ENCODE data around the gene KLHL33. TPM values are rescaled to one million over a fixed set of nuclear protein-coding genes. Genes with fewer than 3 reads are reported as not detected.

Gene KLHL33
- total and polyA plus RNA-seq, 8 donors: 0.20 to 0.39 (median 0.29) TPM

DNA sequence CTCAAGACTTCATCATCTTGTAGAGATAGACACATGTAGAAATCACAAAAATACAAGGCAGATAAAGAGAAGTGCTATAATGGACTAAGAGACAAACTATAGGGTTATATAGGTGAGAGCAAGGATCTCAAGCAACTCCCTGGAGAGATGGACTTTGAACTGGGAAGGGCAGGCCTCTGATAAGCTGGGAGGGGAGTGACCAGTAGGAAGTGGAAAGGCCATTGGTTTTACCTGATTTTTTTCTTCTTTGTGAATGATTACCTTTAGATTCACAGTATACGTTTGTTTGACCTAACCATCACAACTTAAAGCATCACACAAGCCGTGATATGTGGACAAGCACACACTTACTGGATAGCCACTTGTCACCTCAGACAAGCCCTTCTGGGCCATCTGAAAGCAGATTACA, 17.5 kb downstream of the KLHL33 start:
- intact Hi-C loops (cut with DNase I): loop anchor here in 1 of 2 donors (10.0 kb wide), 1 partner anchor 186 kb away; no protein-coding TSS in a partner anchor
- no peak for DNase-seq
- H3K27me3 ChIP-seq: no peaks in the 10 kb centered on the region
- no peak overlapping the region for H3K27ac ChIP-seq
- H3K36me3 ChIP-seq: no peaks in the 10 kb centered on the region
- TF ChIP-seq, protein P1, sequence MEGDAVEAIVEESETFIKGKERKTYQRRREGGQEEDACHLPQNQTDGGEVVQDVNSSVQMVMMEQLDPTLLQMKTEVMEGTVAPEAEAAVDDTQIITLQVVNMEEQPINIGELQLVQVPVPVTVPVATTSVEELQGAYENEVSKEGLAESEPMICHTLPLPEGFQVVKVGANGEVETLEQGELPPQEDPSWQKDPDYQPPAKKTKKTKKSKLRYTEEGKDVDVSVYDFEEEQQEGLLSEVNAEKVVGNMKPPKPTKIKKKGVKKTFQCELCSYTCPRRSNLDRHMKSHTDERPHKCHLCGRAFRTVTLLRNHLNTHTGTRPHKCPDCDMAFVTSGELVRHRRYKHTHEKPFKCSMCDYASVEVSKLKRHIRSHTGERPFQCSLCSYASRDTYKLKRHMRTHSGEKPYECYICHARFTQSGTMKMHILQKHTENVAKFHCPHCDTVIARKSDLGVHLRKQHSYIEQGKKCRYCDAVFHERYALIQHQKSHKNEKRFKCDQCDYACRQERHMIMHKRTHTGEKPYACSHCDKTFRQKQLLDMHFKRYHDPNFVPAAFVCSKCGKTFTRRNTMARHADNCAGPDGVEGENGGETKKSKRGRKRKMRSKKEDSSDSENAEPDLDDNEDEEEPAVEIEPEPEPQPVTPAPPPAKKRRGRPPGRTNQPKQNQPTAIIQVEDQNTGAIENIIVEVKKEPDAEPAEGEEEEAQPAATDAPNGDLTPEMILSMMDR (IDR thresholded peaks at IDR 0.05): no peak
- peaks cover 0 to 17% of the 10 kb centered on the region in 2 donors for H3K4me1 ChIP-seq
- no peaks in the 10 kb centered on the region for H3K9me3 ChIP-seq
- no peak for ATAC-seq
- H3K4me3 ChIP-seq: no peak overlapping the region

DNA sequence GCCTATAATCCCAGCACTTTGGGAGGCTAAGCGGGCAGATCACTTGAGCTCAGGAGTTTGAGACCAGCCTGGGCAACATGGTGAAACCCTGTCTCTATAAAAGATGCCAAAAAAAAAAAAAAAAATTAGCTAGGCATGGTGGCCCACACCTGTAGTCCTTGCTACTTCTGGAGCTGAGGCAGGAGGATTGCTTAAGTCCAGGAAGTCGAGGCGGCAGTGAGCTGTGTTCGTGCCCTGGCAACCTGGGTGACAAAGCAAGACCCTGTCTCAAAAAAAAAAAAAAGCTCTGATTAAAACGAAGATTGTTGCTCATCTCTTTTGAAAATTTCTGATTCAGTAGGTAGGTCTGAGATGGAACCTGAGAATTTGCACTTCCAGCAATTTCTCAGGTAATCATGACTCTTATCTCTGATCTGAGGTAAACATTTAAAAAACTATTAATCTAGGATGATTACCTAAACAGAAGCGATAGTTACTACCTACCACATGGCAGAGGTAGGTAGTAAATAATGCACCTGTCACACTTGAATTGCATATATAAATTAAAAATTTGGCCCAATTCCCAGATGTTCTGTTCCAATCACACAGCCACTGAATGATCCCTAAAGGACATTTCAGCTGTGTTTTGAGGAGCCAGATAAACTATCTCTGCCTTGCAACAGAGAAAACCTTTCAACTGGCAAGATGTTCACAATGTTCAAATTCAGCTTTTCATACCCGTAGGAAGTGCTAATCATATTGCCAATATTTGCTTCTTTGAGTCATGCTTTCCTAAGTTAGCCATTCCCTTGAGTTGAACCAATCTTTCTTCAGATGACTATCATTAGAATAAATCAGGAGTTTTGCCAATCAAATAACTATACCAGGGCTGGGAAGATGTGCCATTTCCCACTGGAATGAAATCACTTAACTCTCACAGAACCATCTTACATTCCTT, 18.4 kb downstream of the KLHL33 start:
- H3K27me3 ChIP-seq: no peaks in the 10 kb centered on the region
- intact Hi-C loops (cut with DNase I): loop anchor here in 1 of 2 donors (10.0 kb wide), 1 partner anchor 187 kb away; no protein-coding TSS in a partner anchor
- peaks cover 0 to 17% of the 10 kb centered on the region in 2 donors for H3K4me1 ChIP-seq
- DNase-seq (no peak), ATAC-seq (no peak)
- H3K27ac ChIP-seq: no peak overlapping the region
- no peaks in the 10 kb centered on the region for H3K9me3 ChIP-seq
- no peaks in the 10 kb centered on the region for H3K36me3 ChIP-seq
- TF ChIP-seq, protein P1 (IDR thresholded peaks at IDR 0.05): no peak
- no peak overlapping the region for H3K4me3 ChIP-seq

DNA sequence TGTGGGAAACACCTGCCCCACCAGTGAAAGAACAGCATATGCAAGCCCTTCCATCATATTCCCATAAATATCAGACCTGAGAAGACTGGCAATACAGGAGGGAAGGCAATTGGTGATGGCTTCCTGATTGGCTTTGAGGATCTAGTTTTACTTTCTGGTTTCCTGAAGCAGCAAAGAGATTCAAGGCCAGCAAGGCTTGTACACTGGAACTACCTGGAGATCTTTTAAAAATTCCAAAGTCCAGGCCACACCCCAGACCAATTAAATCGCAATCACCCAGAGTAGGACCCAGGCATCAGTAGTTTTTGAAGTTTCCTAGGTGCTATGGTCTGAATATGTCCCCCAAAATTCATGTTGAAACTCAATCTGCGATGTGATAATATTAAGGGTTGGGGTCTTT, 19.7 kb downstream of the KLHL33 start:
- Histone ChIP-seq H3K27me3 (no peaks in the 10 kb centered on the region), H3K4me3 (no peak overlapping the region), H3K36me3 (no peaks in the 10 kb centered on the region), H3K9me3 (no peaks in the 10 kb centered on the region), H3K4me1 (peaks cover 0 to 28% of the 10 kb centered on the region in 2 donors), H3K27ac (no peak overlapping the region)
- ATAC-seq (no peak), DNase-seq (no peak)
- TF ChIP-seq, protein P1 (IDR thresholded peaks at IDR 0.05): no peak
- intact Hi-C loops (cut with DNase I): loop anchor here in 1 of 2 donors (10.0 kb wide), 1 partner anchor 189 kb away; no protein-coding TSS in a partner anchor

DNA sequence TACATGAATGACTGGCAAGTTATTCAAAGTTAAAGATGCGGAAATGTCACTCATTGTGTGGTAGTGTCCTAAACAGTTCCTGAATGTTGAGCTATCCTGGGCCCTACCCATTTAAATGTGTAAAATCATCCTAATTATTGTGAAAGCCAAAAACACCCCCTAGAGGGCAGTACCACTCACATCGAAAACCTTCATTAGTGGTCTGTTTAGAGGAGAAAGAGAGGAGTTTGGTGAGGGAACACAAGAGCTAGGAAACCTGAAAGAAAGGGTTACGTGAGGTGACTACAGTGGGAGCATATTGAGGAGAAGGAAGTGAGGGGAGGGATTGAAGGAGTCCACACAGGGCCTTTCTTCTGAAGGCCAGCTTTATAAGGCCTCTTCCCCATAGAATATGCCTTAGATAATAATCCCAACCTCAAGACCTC, 20.2 kb downstream of the KLHL33 start:
- Histone ChIP-seq H3K27me3 (no peaks in the 10 kb centered on the region), H3K4me1 (peaks cover 0 to 32% of the 10 kb centered on the region in 2 donors), H3K9me3 (no peaks in the 10 kb centered on the region), H3K4me3 (no peak overlapping the region), H3K27ac (no peak overlapping the region), H3K36me3 (no peaks in the 10 kb centered on the region)
- TF ChIP-seq, protein P1 (IDR thresholded peaks at IDR 0.05): peak; percentile 40 to 57
- intact Hi-C loops (cut with DNase I): loop anchor here in 1 of 2 donors (10.0 kb wide), 1 partner anchor 189 kb away; no protein-coding TSS in a partner anchor
- peak; percentile 12 for ATAC-seq
- peak in 1 of 4 donors; percentile 51 for DNase-seq

DNA sequence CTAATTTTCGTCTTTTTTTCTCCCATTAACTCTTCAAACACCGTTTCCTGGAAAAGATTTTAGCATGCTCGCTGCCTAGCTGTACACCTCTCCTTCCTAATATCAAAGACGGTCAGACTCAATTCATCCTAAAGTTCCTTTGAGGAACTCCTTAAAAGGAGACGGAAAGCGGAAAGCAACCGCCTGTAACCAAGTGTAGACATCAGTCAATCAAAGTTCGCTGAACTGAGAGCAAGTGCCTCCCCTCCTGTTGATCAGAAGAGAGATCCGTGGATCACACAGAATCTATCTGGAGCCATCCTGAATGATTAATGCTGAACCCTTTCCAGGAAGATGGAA, 22.3 kb downstream of the KLHL33 start:
- no peaks in the 10 kb centered on the region for H3K9me3 ChIP-seq
- H3K27me3 ChIP-seq: no peaks in the 10 kb centered on the region
- intact Hi-C loops (cut with DNase I): loop anchor here in 1 of 2 donors (10.0 kb wide), 1 partner anchor 191 kb away; no protein-coding TSS in a partner anchor
- H3K36me3 ChIP-seq: peaks cover 0 to under 1% of the 10 kb centered on the region in 2 donors
- ATAC-seq (peak; percentile 32), DNase-seq (no peak)
- H3K4me3 ChIP-seq: peak overlapping the region; percentile 73 to 75
- TF ChIP-seq, protein P1 (IDR thresholded peaks at IDR 0.05): no peak
- H3K4me1 ChIP-seq: peaks cover 0 to 42% of the 10 kb centered on the region in 2 donors
- peak overlapping the region; percentile 96 for H3K27ac ChIP-seq

Measured in left lung (tissue), 10 donors.